ENCODE data around the gene MMP28.
"Not testable (repeated sequence)": the region's sequence is repeated elsewhere in the genome, so short reads cannot be mapped to it uniquely, and the experiment has no call there.

Gene MMP28

GRCh38 chr17:35752945-35753764, 42.3 kb downstream of the MMP28 start, which contains the start of gene GAS2L2:
Gene GAS2L2, minus strand, starts transcription at chr17:35753239. Its CDS starts 389 bp downstream, at chr17:35752850.
- no peak for TF ChIP-seq JUND (IDR thresholded peaks at IDR 0.05; ENCODE audit: low read depth)
- DNase-seq (ENCODE audit: low read depth in 1 of 2, low spot score in 1 of 2): peak; percentile 50 to 54
- in situ Hi-C loops (cut with HindIII; ENCODE audit: low pct_unique_long_range_greater_than_20kb, low sequenced_read_pairs): no loop called here

- no peak for TF ChIP-seq JUND (IDR thresholded peaks at IDR 0.05; ENCODE audit: low read depth)
- peak; percentile 65 to 81 for DNase-seq (ENCODE audit: low read depth in 1 of 2, low spot score in 1 of 2)
- in situ Hi-C loops (cut with HindIII; ENCODE audit: low pct_unique_long_range_greater_than_20kb, low sequenced_read_pairs): no loop called here
Measured at GRCh38 chr17:35752471-35752870, 43.0 kb downstream of the MMP28 start.

GRCh38 chr17:35751541-35751940, 43.9 kb downstream of the MMP28 start:
- DNase-seq (ENCODE audit: low read depth in 1 of 2, low spot score in 1 of 2); in situ Hi-C loops (cut with HindIII; ENCODE audit: low pct_unique_long_range_greater_than_20kb, low sequenced_read_pairs): not testable (repeated sequence)

GRCh38 chr17:35750526-35751395, 44.7 kb downstream of the MMP28 start:
- no peak for DNase-seq (ENCODE audit: low read depth in 1 of 2, low spot score in 1 of 2)
- TF ChIP-seq JUND (IDR thresholded peaks at IDR 0.05; ENCODE audit: low read depth): no peak
- in situ Hi-C loops (cut with HindIII; ENCODE audit: low pct_unique_long_range_greater_than_20kb, low sequenced_read_pairs): no loop called here

GRCh38 chr17:35749560-35750412, 45.7 kb downstream of the MMP28 start:
- TF ChIP-seq JUND (IDR thresholded peaks at IDR 0.05; ENCODE audit: low read depth): no peak
- in situ Hi-C loops (cut with HindIII; ENCODE audit: low pct_unique_long_range_greater_than_20kb, low sequenced_read_pairs): loop anchor here (25.0 kb wide), 1 partner anchor 137 kb away; no protein-coding TSS in a partner anchor
- DNase-seq (ENCODE audit: low read depth in 1 of 2, low spot score in 1 of 2): no peak

DNA sequence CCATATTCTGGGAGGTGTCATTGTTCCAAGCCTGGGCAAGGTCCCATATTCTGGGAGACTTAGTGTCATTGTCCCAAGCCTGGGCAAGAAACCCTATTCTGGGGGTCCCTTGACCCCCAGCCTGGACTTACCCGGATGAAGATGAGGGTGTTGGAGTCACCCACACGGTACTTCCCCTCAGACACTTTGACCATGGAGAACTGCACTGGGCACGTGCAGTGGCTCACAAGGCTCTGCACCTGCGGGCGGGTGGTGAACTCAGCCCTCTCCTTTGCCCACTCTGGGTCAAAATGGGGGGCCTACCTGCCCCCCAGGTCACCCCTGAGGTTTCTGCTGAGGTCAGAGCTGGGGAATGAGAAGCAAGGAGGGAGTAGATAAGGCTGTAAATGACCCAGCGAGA, 46.5 kb downstream of the MMP28 start:
- DNase-seq (ENCODE audit: low read depth in 1 of 2, low spot score in 1 of 2): no peak
- in situ Hi-C loops (cut with HindIII; ENCODE audit: low pct_unique_long_range_greater_than_20kb, low sequenced_read_pairs): loop anchor here (25.0 kb wide), 1 partner anchor 137 kb away; no protein-coding TSS in a partner anchor
- no peak for TF ChIP-seq JUND (IDR thresholded peaks at IDR 0.05; ENCODE audit: low read depth)

DNA sequence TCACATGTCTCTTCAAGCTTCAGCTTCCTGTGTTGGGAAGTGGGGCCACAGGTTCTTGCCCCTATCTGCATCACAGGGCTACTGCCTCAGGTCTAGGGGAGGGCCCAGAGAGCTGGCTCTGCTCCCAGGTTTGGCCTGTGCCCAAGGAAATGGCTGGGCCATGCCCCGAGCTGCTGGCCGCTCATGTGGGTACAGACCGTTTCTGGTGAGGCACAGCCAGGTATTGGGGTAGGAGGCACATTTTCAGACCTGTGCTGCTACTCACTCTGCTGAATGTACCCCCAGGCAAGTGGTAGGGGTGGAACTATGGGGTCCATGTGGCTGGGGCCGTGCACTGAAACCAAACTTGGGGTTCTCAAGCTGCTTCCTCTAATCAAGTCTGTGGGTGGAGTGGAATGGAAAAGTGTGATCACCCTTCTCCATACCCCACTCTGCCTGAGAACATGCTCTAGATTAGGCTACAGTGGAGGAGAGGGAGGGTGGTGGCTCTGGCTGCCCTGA, 47.0 kb downstream of the MMP28 start:
- DNase-seq (ENCODE audit: low read depth in 1 of 2, low spot score in 1 of 2): peak in 1 of 2 experiments; percentile 54
- TF ChIP-seq JUND (IDR thresholded peaks at IDR 0.05; ENCODE audit: low read depth): no peak
- in situ Hi-C loops (cut with HindIII; ENCODE audit: low pct_unique_long_range_greater_than_20kb, low sequenced_read_pairs): loop anchor here (25.0 kb wide), 1 partner anchor 136 kb away; no protein-coding TSS in a partner anchor

GRCh38 chr17:35747540-35748017, 47.9 kb downstream of the MMP28 start:
- peak; percentile 87 to 93 for DNase-seq (ENCODE audit: low read depth in 1 of 2, low spot score in 1 of 2)
- in situ Hi-C loops (cut with HindIII; ENCODE audit: low pct_unique_long_range_greater_than_20kb, low sequenced_read_pairs): loop anchor here (25.0 kb wide), 1 partner anchor 135 kb away; no protein-coding TSS in a partner anchor
- TF ChIP-seq JUND (IDR thresholded peaks at IDR 0.05; ENCODE audit: low read depth): no peak

DNA sequence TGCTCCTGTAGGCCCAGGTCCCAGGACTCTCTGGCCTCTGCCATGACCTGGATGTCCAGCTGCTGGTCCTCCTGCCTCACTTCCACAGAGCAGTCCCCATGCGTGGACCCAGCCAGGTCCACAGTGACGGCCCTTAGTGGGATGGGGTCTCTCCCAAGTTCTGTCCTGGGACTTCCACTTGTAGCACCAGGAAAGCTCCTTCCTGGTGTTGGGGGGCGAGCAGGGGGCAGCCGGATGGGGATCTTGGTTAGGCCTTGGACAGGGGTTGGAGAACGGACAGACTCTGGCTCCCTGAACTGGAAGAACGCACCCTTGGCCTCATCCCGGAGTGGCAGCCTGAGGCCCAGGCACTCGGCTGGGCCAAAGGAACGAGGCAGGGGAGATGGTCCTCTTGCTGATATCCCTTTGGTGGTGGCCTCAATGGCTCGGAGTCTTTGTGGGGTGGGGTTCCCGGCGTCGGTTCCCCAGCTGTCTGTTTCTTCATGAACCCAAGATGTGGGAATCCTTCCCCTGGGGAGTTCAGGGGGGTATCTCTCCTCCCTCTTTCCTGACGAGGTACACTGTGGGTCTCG, 49.6 kb downstream of the MMP28 start:
- TF ChIP-seq JUND (IDR thresholded peaks at IDR 0.05; ENCODE audit: low read depth): no peak
- in situ Hi-C loops (cut with HindIII; ENCODE audit: low pct_unique_long_range_greater_than_20kb, low sequenced_read_pairs): loop anchor here (25.0 kb wide), 1 partner anchor 134 kb away; no protein-coding TSS in a partner anchor
- DNase-seq (ENCODE audit: low read depth in 1 of 2, low spot score in 1 of 2): no peak

DNA sequence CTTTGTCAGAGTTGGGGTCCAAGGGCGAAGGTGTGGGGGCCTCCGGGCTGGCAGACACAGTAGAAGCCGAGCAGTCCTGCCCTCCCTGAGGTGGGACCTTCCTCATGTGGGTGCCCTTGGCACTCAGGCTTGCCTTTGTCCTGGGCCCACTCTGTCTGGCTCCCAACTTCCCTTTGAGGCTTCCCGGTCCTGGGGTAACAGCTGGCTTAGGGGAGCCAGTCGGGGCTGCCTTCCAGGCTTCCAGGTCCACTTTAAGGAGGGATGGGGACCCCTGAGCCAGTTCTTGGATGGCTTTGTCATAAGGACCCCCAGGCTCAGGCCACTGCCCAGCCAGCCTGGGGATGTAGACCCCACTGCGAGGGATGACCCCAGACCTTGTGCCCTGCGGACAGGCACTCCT, 50.2 kb downstream of the MMP28 start:
- no peak for DNase-seq (ENCODE audit: low read depth in 1 of 2, low spot score in 1 of 2)
- no peak for TF ChIP-seq JUND (IDR thresholded peaks at IDR 0.05; ENCODE audit: low read depth)
- in situ Hi-C loops (cut with HindIII; ENCODE audit: low pct_unique_long_range_greater_than_20kb, low sequenced_read_pairs): loop anchor here (25.0 kb wide), 1 partner anchor 133 kb away; no protein-coding TSS in a partner anchor

DNA sequence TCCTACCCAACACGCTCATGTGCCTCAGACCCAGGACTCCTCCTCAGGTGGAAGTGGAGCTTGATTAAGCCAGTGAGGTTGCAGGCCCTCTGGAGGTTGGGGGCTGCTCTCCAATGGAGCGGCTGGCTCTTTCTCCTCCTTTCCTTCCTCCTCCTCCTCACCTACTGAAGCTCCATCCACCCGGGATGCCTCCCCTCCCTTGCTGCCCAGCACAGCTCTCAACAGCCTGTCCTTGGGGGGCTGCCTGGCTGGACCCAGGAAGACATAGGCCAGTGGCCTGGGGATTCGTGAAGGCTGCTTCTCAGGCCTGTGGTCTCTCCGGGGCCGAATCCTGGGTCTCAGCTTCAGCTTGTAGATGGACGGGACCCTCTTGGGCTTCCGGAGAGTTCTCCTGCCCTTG, 50.6 kb downstream of the MMP28 start:
- in situ Hi-C loops (cut with HindIII; ENCODE audit: low pct_unique_long_range_greater_than_20kb, low sequenced_read_pairs): loop anchor here (25.0 kb wide), 1 partner anchor 133 kb away; no protein-coding TSS in a partner anchor
- TF ChIP-seq JUND (IDR thresholded peaks at IDR 0.05; ENCODE audit: low read depth): no peak
- DNase-seq (ENCODE audit: low read depth in 1 of 2, low spot score in 1 of 2): no peak

Measured in T47D (cell line).